GM12872 (cell line): Measurements from ENCODE around the gene FBXO24.

Experiments used
- TF ChIP-seq, protein P1 (sequence below): IDR thresholded peaks from 3 replicates; pipeline ENCODE4 v1.5.1; 2011; ENCODE audit warnings: low read depth, mild to moderate bottlenecking, low read length, moderate library complexity; ENCODE audit not compliant: insufficient read depth

FBXO24 gene

DNA sequence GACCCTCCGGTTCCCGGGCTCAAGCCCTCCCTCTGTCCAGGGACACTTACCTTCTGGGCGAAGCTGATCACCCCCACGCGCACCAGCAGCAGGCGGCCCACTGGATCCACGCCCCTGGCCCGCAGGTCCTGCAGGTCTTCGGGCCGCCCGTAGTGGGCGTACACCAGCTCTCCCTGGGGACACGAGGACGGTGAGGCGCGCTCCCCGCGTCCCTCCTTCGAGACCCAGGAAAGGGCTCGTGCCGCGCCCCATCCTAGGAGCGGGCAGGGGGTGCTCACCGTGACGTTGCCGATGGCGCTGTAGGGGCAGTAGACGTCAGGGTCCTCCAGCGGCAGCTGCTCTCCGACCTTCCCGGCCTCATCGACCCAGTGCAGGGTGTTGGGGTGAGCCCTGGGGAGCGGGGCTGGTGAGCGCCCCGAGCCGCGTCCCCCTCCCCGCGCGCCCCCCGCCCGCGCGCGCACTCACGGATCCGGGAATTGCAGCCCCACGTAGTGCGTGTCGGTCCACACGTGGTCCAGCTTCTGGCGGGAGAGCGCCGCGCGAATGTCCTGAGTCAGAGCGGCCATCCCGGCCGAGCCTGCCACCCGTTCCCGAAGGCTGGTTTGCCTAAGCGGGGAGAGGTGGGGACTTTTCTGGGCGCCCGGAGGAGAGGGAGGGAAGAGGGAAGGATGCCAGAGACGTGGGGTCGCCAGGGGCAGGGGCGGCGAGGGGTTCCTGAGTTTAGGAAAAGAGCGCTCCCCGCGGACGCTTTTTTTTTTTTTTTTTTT lies 47.0 kb downstream of the FBXO24 start:
- TF ChIP-seq, protein P1, sequence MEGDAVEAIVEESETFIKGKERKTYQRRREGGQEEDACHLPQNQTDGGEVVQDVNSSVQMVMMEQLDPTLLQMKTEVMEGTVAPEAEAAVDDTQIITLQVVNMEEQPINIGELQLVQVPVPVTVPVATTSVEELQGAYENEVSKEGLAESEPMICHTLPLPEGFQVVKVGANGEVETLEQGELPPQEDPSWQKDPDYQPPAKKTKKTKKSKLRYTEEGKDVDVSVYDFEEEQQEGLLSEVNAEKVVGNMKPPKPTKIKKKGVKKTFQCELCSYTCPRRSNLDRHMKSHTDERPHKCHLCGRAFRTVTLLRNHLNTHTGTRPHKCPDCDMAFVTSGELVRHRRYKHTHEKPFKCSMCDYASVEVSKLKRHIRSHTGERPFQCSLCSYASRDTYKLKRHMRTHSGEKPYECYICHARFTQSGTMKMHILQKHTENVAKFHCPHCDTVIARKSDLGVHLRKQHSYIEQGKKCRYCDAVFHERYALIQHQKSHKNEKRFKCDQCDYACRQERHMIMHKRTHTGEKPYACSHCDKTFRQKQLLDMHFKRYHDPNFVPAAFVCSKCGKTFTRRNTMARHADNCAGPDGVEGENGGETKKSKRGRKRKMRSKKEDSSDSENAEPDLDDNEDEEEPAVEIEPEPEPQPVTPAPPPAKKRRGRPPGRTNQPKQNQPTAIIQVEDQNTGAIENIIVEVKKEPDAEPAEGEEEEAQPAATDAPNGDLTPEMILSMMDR, result peak; percentile 68

DNA sequence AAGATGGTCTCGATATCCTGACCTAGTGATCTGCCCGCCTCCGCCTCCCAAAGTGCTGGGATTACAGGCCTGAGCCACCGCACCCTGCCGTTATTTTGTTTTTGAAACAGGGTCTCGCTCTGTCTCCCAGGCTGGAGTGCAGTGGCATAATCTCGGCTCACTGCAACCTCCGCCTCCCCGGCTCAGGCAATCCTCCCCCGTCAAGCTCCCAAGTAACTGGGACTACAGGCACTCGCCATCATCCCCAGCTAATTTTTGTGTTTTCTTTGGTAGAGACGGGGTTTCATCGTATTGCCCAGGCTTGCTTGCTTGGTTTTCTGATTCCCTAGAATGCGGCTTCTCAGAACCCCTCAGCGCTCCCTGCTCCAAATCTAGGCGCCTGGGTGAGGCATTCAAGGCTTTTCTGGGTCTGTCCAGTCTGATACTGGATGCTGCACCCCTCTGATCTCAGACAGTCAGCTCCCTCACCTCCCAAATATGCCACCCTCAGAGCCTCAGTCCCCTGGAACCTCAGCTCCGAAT lies 53.9 kb downstream of the FBXO24 start:
- TF ChIP-seq, protein P1, result no peak

DNA sequence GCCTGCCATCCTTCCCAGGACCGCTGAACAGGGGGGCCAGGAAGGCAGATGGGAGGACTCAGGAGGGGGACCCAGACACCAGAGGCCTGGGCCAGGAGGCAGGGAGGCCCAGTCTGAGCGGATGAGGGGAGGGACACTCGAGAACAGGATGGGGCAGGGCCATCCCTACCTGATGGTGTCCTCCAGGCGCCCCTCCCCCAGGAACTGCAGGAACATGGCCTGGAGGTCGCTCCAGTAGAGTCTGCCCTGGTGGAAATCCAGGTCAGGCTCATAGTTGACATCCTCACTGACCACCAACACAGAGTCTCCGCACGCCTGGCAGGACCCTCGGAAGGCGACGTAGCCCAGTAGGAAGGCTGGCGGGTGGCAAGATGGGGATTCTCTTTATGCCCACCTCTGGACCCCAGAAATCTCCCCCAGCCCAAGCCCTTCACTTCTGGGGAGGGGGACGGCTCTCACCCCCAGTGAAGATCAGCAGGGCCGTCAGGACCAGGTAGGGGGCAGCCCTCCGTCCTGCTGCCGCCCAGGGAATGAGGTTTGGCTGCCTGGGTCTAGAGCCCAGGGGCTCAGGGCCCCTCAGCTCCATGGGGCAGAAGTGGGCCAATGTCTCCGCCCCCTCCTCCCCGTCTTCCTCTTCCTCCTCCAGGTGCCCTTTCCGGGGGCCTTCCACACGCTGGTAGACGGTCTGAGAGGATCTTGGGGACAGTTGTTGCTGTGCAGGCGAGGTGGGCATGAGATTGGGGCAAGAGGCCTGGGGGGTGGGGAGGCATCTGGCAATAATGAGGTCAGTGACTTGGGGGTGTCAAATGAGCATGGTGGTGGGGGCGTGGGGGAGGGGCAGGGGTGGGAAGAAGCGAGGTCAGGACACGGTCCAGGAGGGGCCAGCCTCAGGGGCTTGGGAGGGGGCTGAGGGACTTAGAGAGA lies 54.7 kb downstream of the FBXO24 start:
- TF ChIP-seq, protein P1, result no peak

DNA sequence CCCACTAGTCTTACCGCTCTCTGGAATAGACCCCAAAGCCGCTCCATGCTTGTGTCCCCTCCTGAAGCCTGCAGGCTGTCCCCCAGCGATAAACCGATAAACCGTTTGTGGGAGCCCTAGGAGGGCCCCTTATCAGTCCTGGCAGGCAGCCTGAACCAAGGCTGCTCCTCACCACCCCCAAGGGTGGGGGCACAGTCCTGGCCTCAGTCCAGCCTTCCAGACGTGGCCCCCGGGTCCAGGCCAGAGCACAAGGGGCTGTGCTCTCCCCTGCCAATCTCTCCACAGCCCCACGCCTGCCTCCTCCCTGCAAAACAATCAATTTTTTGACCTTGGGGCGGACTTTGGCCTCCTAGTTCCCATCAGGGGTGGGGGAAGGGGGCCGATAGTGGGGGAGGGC lies 55.3 kb downstream of the FBXO24 start, which contains the start of gene TFR2:
TSS of gene TFR2 (minus strand) at position 90 of the 397 bp plus-strand sequence. CDS start at position 47, 43 bp downstream.
- TF ChIP-seq, protein P1, result no peak

DNA sequence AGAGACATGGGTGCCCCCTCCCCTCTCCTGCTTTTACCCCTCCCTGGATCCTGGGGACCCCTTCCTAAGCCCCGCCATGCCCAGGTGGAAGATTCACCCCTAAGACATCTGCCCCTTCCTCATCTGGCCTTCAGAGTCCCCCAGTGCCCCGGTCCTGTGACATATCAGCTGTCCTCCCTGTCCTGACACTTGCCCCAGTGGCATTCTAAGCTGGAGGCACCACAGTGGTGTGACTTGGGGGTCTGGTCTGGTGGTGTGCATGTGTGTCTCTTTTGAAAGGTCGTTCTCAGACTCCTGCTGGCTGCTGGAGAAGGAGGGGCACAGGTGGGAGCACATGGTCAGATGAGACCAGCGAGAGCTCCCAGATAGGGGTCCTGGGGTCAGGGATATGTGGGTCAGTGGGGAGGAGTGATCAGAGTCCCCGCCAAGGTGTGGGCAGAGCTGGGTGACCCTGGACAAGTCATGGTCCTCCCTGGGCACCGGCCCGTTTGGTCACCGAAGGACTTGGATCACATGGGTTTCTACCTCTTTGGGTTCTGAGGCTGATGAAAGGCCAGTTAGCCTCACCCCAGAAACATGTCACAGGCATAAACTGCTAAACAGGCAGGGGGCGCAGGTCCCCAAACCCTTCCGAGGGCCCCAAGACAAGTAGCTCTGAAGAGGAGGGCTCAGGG lies 55.9 kb downstream of the FBXO24 start:
- TF ChIP-seq, protein P1, result no peak

DNA sequence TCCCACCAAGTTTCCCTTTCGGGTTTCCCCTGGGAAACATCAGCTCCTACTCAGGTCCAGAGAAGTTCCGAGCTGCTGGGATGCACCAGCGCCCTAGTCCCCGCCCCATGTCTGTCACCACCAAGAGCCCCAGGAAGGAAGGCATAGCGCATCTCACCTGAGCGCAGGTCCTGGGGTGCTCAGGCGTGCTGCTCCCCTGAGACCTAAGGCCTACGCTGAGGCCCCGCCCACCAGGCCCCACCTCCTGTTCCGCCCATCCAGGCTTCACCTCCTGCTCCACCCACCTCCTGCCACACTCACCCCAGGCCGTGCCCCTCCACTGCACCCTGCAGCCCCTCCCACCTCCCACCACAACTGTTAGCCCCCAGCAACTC lies 56.4 kb downstream of the FBXO24 start:
- TF ChIP-seq, protein P1, result no peak
